ENCODE measurements around the gene COMMD3.

The COMMD3 gene

GRCh38 chr10:22315455-22316285, 518 bp upstream of the COMMD3 start:
- H3K9ac ChIP-seq (ENCODE audit: low read depth, low read length, poor library complexity, severe bottlenecking), result peak overlapping the region; percentile 94
- no peaks in the 10 kb centered on the region for H3K9me2 ChIP-seq (replicated peaks; ENCODE audit: low read depth, low read length)
- peak overlapping the region; percentile 74 for H3K4me2 ChIP-seq (ENCODE audit: low read depth, low read length, poor library complexity, severe bottlenecking)
- H3K4me1 ChIP-seq (ENCODE audit: insufficient read depth, low read length, poor library complexity, severe bottlenecking), result peaks cover 32% of the 10 kb centered on the region
- TF ChIP-seq EZH2phosphoT487 (IDR thresholded peaks at IDR 0.05; ENCODE audit: borderline replicate concordance), result no peak
- TF ChIP-seq, protein P1, sequence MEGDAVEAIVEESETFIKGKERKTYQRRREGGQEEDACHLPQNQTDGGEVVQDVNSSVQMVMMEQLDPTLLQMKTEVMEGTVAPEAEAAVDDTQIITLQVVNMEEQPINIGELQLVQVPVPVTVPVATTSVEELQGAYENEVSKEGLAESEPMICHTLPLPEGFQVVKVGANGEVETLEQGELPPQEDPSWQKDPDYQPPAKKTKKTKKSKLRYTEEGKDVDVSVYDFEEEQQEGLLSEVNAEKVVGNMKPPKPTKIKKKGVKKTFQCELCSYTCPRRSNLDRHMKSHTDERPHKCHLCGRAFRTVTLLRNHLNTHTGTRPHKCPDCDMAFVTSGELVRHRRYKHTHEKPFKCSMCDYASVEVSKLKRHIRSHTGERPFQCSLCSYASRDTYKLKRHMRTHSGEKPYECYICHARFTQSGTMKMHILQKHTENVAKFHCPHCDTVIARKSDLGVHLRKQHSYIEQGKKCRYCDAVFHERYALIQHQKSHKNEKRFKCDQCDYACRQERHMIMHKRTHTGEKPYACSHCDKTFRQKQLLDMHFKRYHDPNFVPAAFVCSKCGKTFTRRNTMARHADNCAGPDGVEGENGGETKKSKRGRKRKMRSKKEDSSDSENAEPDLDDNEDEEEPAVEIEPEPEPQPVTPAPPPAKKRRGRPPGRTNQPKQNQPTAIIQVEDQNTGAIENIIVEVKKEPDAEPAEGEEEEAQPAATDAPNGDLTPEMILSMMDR (conservative IDR thresholded peaks at IDR 0.05; ENCODE audit: low read length), result no peak
- H2AFZ ChIP-seq (ENCODE audit: low read length), result no peak overlapping the region
- no peaks in the 10 kb centered on the region for H3K9me3 ChIP-seq (ENCODE audit: insufficient read depth, low read depth, low read length)
- H4K20me1 ChIP-seq (ENCODE audit: insufficient read depth, low read length, poor library complexity, severe bottlenecking), result peaks cover 6% of the 10 kb centered on the region
- no peaks in the 10 kb centered on the region for H3F3A ChIP-seq (ENCODE audit: low read depth)
- H3K4me3 ChIP-seq (ENCODE audit: low read length, poor library complexity, severe bottlenecking), result peak overlapping the region; percentile 78
- H3K79me2 ChIP-seq (ENCODE audit: insufficient read depth, low read length), result peaks cover 89% of the 10 kb centered on the region
- 0 out of 2 replicates have a peak, but pooled peaks cover 5% of the 10 kb centered on the region for H3K36me3 ChIP-seq (ENCODE audit: insufficient read depth, low read length)
- H3K27me3 ChIP-seq (ENCODE audit: insufficient read depth, low read length, poor library complexity, severe bottlenecking), result no peaks in the 10 kb centered on the region

GRCh38 chr10:22317076-22317370, 835 bp downstream of the COMMD3 start:
- Histone ChIP-seq H3K4me1 (ENCODE audit: insufficient read depth, low read length, poor library complexity, severe bottlenecking) (peaks cover 19% of the 10 kb centered on the region), H3K36me3 (ENCODE audit: insufficient read depth, low read length) (0 out of 2 replicates have a peak, but pooled peaks cover 5% of the 10 kb centered on the region), H2AFZ (ENCODE audit: low read length) (no peak overlapping the region), H3K9me2 (replicated peaks; ENCODE audit: low read depth, low read length) (no peaks in the 10 kb centered on the region), H3K9me3 (ENCODE audit: insufficient read depth, low read depth, low read length) (no peaks in the 10 kb centered on the region), H3F3A (ENCODE audit: low read depth) (no peaks in the 10 kb centered on the region), H3K4me2 (ENCODE audit: low read depth, low read length, poor library complexity, severe bottlenecking) (peak overlapping the region; percentile 77), H4K20me1 (ENCODE audit: insufficient read depth, low read length, poor library complexity, severe bottlenecking) (peaks cover 6% of the 10 kb centered on the region), H3K79me2 (ENCODE audit: insufficient read depth, low read length) (peaks cover 77% of the 10 kb centered on the region), H3K9ac (ENCODE audit: low read depth, low read length, poor library complexity, severe bottlenecking) (peak overlapping the region; percentile 94), H3K4me3 (ENCODE audit: low read length, poor library complexity, severe bottlenecking) (peak overlapping the region; percentile 80), H3K27me3 (ENCODE audit: insufficient read depth, low read length, poor library complexity, severe bottlenecking) (peaks cover 1% of the 10 kb centered on the region)
- TF ChIP-seq EZH2phosphoT487 (IDR thresholded peaks at IDR 0.05; ENCODE audit: borderline replicate concordance), result no peak
- TF ChIP-seq, protein P1 (conservative IDR thresholded peaks at IDR 0.05; ENCODE audit: low read length), result no peak

- H3K9me2 ChIP-seq (replicated peaks; ENCODE audit: low read depth, low read length), result no peaks in the 10 kb centered on the region
- 0 out of 2 replicates have a peak, but pooled peaks cover 5% of the 10 kb centered on the region for H3K36me3 ChIP-seq (ENCODE audit: insufficient read depth, low read length)
- peak overlapping the region; percentile 80 for H3K4me3 ChIP-seq (ENCODE audit: low read length, poor library complexity, severe bottlenecking)
- H4K20me1 ChIP-seq (ENCODE audit: insufficient read depth, low read length, poor library complexity, severe bottlenecking), result peaks cover 11% of the 10 kb centered on the region
- H3K27me3 ChIP-seq (ENCODE audit: insufficient read depth, low read length, poor library complexity, severe bottlenecking), result peaks cover 8% of the 10 kb centered on the region
- H2AFZ ChIP-seq (ENCODE audit: low read length), result no peak overlapping the region
- TF ChIP-seq, protein P1 (conservative IDR thresholded peaks at IDR 0.05; ENCODE audit: low read length), result no peak
- TF ChIP-seq EZH2phosphoT487 (IDR thresholded peaks at IDR 0.05; ENCODE audit: borderline replicate concordance), result no peak
- no peaks in the 10 kb centered on the region for H3F3A ChIP-seq (ENCODE audit: low read depth)
- peak overlapping the region; percentile 77 for H3K4me2 ChIP-seq (ENCODE audit: low read depth, low read length, poor library complexity, severe bottlenecking)
- no peaks in the 10 kb centered on the region for H3K9me3 ChIP-seq (ENCODE audit: insufficient read depth, low read depth, low read length)
- H3K79me2 ChIP-seq (ENCODE audit: insufficient read depth, low read length), result peaks cover 83% of the 10 kb centered on the region
- peak overlapping the region; percentile 94 for H3K9ac ChIP-seq (ENCODE audit: low read depth, low read length, poor library complexity, severe bottlenecking)
- peaks cover 17% of the 10 kb centered on the region for H3K4me1 ChIP-seq (ENCODE audit: insufficient read depth, low read length, poor library complexity, severe bottlenecking)
These were observed 1.8 kb downstream of the COMMD3 start for GRCh38 chr10:22317771-22318565.

Data from Loucy (cell line).